Transverse colon (tissue), 4 donors: Measurements from ENCODE around the gene NEK10.

Source experiments
- CTCF ChIP-seq, 5 experiments: fragments of 200-600 bp in 3 of 5; fragments of 450-650 bp in 2 of 5; sonication (generic) in 3 of 5; IDR thresholded peaks; 1 replicate in 2 of 5; 2 replicates in 3 of 5; pipeline ENCODE4 v1.5.1; 2016 to 2017; ENCODE audit warnings: antibody characterized with exemption in 5 of 5, inconsistent platforms in 3 of 5, mild to moderate bottlenecking in 2 of 5, moderate library complexity in 1 of 5
- EP300 ChIP-seq: sonication (generic); formaldehyde crosslinking; IDR thresholded peaks from one replicate; pipeline ENCODE4 v1.6.1; 2017; ENCODE audit warnings: antibody characterized with exemption, low read depth
- POLR2A ChIP-seq: fragments of 450-650 bp; IDR thresholded peaks from one replicate; pipeline ENCODE4 v1.6.1; 2016; ENCODE audit warnings: antibody characterized with exemption, mild to moderate bottlenecking, moderate library complexity
- POLR2AphosphoS5 ChIP-seq, 3 donors: sonication (generic); formaldehyde crosslinking; IDR thresholded peaks; one replicate each; pipeline ENCODE4 v1.6.1; 2016; ENCODE audit warnings: antibody characterized with exemption in 3 of 3

- TF ChIP-seq CTCF (IDR thresholded peaks at IDR 0.05) (no peak), POLR2A (no peak), POLR2AphosphoS5 (IDR thresholded peaks at IDR 0.05) (no peak), EP300 (no peak)
Measured at GRCh38 chr3:27392950-27393679, 23.9 kb upstream of the NEK10 start.
